HCT116 (cell line): ENCODE data around the gene CNNM4. TPM values are rescaled to one million over a fixed set of nuclear protein-coding genes. Genes with fewer than 3 reads are reported as not detected.

Source experiments
- ATAC-seq: fragments of 200-7000 bp; cut with Tn5 transposase; 2 replicates; pipeline ENCODE4 v1.9.1; 2020; ENCODE audit warnings: mild to moderate bottlenecking, moderate library complexity
- BruUV-seq: library from RNA; stranded (reverse); fragments of 400-500 nt; replicated peaks from 2 replicates; lab custom pipeline; 2021; lab: Mats Ljungman, UMichigan
- CTCF ChIA-PET: fragments of 300-600 bp; sonication (Branson Sonifier 250); formaldehyde crosslinking; loops from one replicate; lab custom pipeline; 2021; ENCODE audit warnings: antibody characterized with exemption; lab: Charles Lee
- POLR2A ChIA-PET: fragments of 300-600, 350-600 bp; sonication (Branson Sonifier 250); formaldehyde crosslinking; loops from one replicate; lab custom pipeline; 2021; ENCODE audit warnings: antibody characterized with exemption; lab: Charles Lee
- RAD21 ChIA-PET, 2 experiments: fragments of 300-600 bp; sonication (Branson Sonifier 250); formaldehyde crosslinking; loops; one replicate each; lab custom pipeline; 2023; ENCODE audit warnings: low total read pairs in 2 of 2; ENCODE audit not compliant: uncharacterized antibody in 2 of 2, unreplicated experiment in 2 of 2, low non-redundant PET in 1 of 2; lab: Charles Lee
- DNase-seq: peaks from one replicate; pipeline ENCODE4 v3.0.0-alpha.2; 2010; ENCODE audit warnings: low read depth, low spot score
- H2AFZ ChIP-seq: fragments of 200-600 bp; shearing (Covaris generic), sonication (generic); 2 replicates; pipeline ENCODE4 v1.6.1; 2017; ENCODE audit warnings: low read depth, mixed run types, mixed read lengths, antibody characterized with exemption, low read length; ENCODE audit not compliant: poor library complexity, severe bottlenecking
- H3K27ac ChIP-seq: 2 replicates; pipeline ENCODE4 v1.5.1; 2012; ENCODE audit warnings: low read depth, low read length
- H3K27me3 ChIP-seq: fragments of 200-600 bp; sonication (generic); 2 replicates; pipeline ENCODE4 v1.6.1; 2016; ENCODE audit warnings: mixed run types, low read length, mixed read lengths; ENCODE audit not compliant: insufficient read depth
- H3K36me3 ChIP-seq, 2 experiments: fragments of 200-500 bp in 1 of 2; fragments of 200-600 bp in 1 of 2; sonication (Bioruptor generic) in 1 of 2; sonication (generic) in 1 of 2; 2 replicates each; pipeline versions ENCODE4 v1.5.1 to v1.6.1; 2014 to 2016; ENCODE audit warnings: low read length in 2 of 2, inconsistent platforms in 1 of 2, mixed read lengths in 1 of 2, mixed run types in 1 of 2; ENCODE audit not compliant: insufficient read depth in 2 of 2, control insufficient read depth in 1 of 2
- H3K4me1 ChIP-seq, 2 experiments: fragments of 200-600 bp in 1 of 2; sonication (generic) in 1 of 2; 2 replicates each; pipeline versions ENCODE4 v1.5.1 to v1.6.1; 2012 to 2017; ENCODE audit warnings: low read length in 2 of 2, inconsistent platforms in 1 of 2, mild to moderate bottlenecking in 1 of 2, mixed read lengths in 1 of 2, mixed run types in 1 of 2, moderate library complexity in 1 of 2; ENCODE audit not compliant: insufficient read depth in 2 of 2, control insufficient read depth in 1 of 2
- H3K4me2 ChIP-seq: fragments of 200-600 bp; sonication (generic); 2 replicates; pipeline ENCODE4 v1.6.1; 2017; ENCODE audit warnings: mixed run types, low read length, mixed read lengths
- H3K4me3 ChIP-seq, 2 experiments: fragments of 200-600 bp in 1 of 2; sonication (generic) in 1 of 2; replicated peaks in 1 of 2; 2 replicates each; pipeline ENCODE4 v1.5.1; 2011 to 2016; ENCODE audit warnings: low read length in 2 of 2, control low read depth in 1 of 2, low read depth in 1 of 2, mild to moderate bottlenecking in 1 of 2, mixed read lengths in 1 of 2, mixed run types in 1 of 2
- H3K79me2 ChIP-seq: fragments of 200-600 bp; sonication (generic); 2 replicates; pipeline ENCODE4 v1.6.1; 2017; ENCODE audit warnings: mild to moderate bottlenecking, mixed run types, low read length, moderate library complexity, mixed read lengths; ENCODE audit not compliant: insufficient read depth
- H3K9ac ChIP-seq: fragments of 200-600 bp; sonication (generic); 2 replicates; pipeline ENCODE4 v1.6.1; 2016; ENCODE audit warnings: low read length, mixed read lengths
- H3K9me2 ChIP-seq: fragments of 200-600 bp; sonication (generic), shearing (Covaris generic); 2 replicates; pipeline ENCODE4 v1.6.1; 2017; ENCODE audit warnings: mixed run types, mild to moderate bottlenecking, moderate library complexity; ENCODE audit not compliant: insufficient read depth
- H3K9me3 ChIP-seq, 2 experiments: fragments of 200-500 bp in 1 of 2; fragments of 200-600 bp in 1 of 2; sonication (Bioruptor generic) in 1 of 2; sonication (generic) in 1 of 2; 2 replicates each; pipeline ENCODE4 v1.6.1; 2014 to 2017; ENCODE audit warnings: low read length in 2 of 2, mixed read lengths in 2 of 2, inconsistent platforms in 1 of 2, low read depth in 1 of 2, mild to moderate bottlenecking in 1 of 2, mixed run types in 1 of 2, moderate library complexity in 1 of 2; ENCODE audit not compliant: control insufficient read depth in 1 of 2, insufficient read depth in 1 of 2
- H4K20me1 ChIP-seq: fragments of 200-600 bp; sonication (generic), shearing (Covaris generic); 2 replicates; pipeline ENCODE4 v1.6.1; 2017; ENCODE audit warnings: mixed run types, mild to moderate bottlenecking, moderate library complexity; ENCODE audit not compliant: insufficient read depth
- CBX3 ChIP-seq: IDR thresholded peaks from 2 replicates; pipeline ENCODE4 v1.6.1; 2012; ENCODE audit warnings: low read depth
- CEBPB ChIP-seq: IDR thresholded peaks from 2 replicates; pipeline ENCODE4 v1.6.1; 2012; ENCODE audit warnings: low read depth
- CTCF ChIP-seq, 3 experiments: fragments of 200-600 bp in 1 of 3; sonication (generic) in 1 of 3; IDR thresholded peaks in 2 of 3; conservative IDR thresholded peaks in 1 of 3; 2 replicates each; pipeline ENCODE4 v1.5.1; 2012 to 2017; ENCODE audit warnings: low read depth in 2 of 3, low read length in 2 of 3, antibody characterized with exemption in 1 of 3, borderline replicate concordance in 1 of 3, control low read depth in 1 of 3, mild to moderate bottlenecking in 1 of 3, mixed read lengths in 1 of 3, mixed run types in 1 of 3, moderate library complexity in 1 of 3; ENCODE audit not compliant: insufficient read depth in 1 of 3
- EGR1 ChIP-seq: IDR thresholded peaks from 2 replicates; pipeline ENCODE4 v1.6.1; 2012; ENCODE audit warnings: low read depth
- ELF1 ChIP-seq: IDR thresholded peaks from 2 replicates; pipeline ENCODE4 v1.6.1; 2012; ENCODE audit warnings: low read depth, borderline replicate concordance
- EZH2phosphoT487 ChIP-seq: fragments of 200-600 bp; IDR thresholded peaks from 2 replicates; pipeline ENCODE4 v1.6.1; 2018; ENCODE audit warnings: antibody characterized with exemption, borderline replicate concordance
- FOSL1 ChIP-seq: IDR thresholded peaks from 2 replicates; pipeline ENCODE4 v1.6.1; 2012; ENCODE audit warnings: low read depth
- JUND ChIP-seq: IDR thresholded peaks from 2 replicates; pipeline ENCODE4 v1.6.1; 2012
- POLR2A ChIP-seq: IDR thresholded peaks from 2 replicates; pipeline ENCODE4 v1.7.0; 2011; ENCODE audit warnings: borderline replicate concordance; ENCODE audit not compliant: insufficient read depth, insufficient read length; ENCODE audit errors: extremely low read depth
- POLR2AphosphoS5 ChIP-seq: IDR thresholded peaks from 2 replicates; pipeline ENCODE4 v1.6.1; 2011; ENCODE audit warnings: mild to moderate bottlenecking, low read depth, low read length, moderate library complexity
- SIN3A ChIP-seq: IDR thresholded peaks from 2 replicates; pipeline ENCODE4 v1.6.1; 2012; ENCODE audit warnings: low read depth
- SP1 ChIP-seq: IDR thresholded peaks from 2 replicates; pipeline ENCODE4 v1.6.1; 2012; ENCODE audit warnings: low read depth
- TCF7L2 ChIP-seq: IDR thresholded peaks from 2 replicates; pipeline ENCODE4 v1.7.0; 2011; ENCODE audit warnings: borderline replicate concordance, inconsistent platforms; ENCODE audit not compliant: insufficient read depth, insufficient read length; ENCODE audit errors: extremely low read depth
- YY1 ChIP-seq: IDR thresholded peaks from 2 replicates; pipeline ENCODE4 v1.6.1; 2011; ENCODE audit warnings: low read length, low read depth, moderate library complexity, mild to moderate bottlenecking; ENCODE audit not compliant: insufficient replicate concordance; ENCODE audit errors: extremely low read depth
- ZFX ChIP-seq: fragments of 450-650 bp; IDR thresholded peaks from 2 replicates; pipeline ENCODE4 v1.6.1; 2017
- ZNF274 ChIP-seq: fragments of 200-500 bp; sonication (Bioruptor generic); IDR thresholded peaks from 2 replicates; pipeline ENCODE4 v1.6.1; 2014; ENCODE audit warnings: mild to moderate bottlenecking, low read depth, low read length, inconsistent platforms
- intact Hi-C: fragments of 100-400 bp; cut with micrococcal nuclease; formaldehyde crosslinking; loops from 2 replicates; pipeline ENCODE4 v1.10.0; 2022
- total RNA-seq: library from RNA; stranded (reverse); gene quantifications from one replicate; pipeline ENCODE4 v1.2.1, GENCODE V29; 2021; ENCODE audit not compliant: unreplicated experiment
- TF ChIP-seq, protein P1 (sequence below): IDR thresholded peaks from 2 replicates; pipeline ENCODE4 v1.6.1; 2012
- TF ChIP-seq, protein P2 (sequence below): IDR thresholded peaks from 2 replicates; pipeline ENCODE4 v1.6.1; 2012
- TF ChIP-seq, protein P3 (sequence below): IDR thresholded peaks from 2 replicates; pipeline ENCODE4 v1.6.1; 2011; ENCODE audit warnings: mild to moderate bottlenecking, low read length, moderate library complexity; ENCODE audit not compliant: insufficient replicate concordance; ENCODE audit errors: extremely low read depth

The CNNM4 gene
- total RNA-seq, 1 experiment from 2014 or later: 7.9 TPM

GRCh38 chr2:96817882-96818281 is 57.2 kb downstream of the CNNM4 start (continued):
- no peak for TF ChIP-seq CTCF (IDR thresholded peaks at IDR 0.05 in 2 of 3, conservative IDR thresholded peaks at IDR 0.05 in 1 of 3; ENCODE audit: borderline replicate concordance in 1 of 3, insufficient read depth in 1 of 3, low read depth in 2 of 3, low read length in 2 of 3)

DNA sequence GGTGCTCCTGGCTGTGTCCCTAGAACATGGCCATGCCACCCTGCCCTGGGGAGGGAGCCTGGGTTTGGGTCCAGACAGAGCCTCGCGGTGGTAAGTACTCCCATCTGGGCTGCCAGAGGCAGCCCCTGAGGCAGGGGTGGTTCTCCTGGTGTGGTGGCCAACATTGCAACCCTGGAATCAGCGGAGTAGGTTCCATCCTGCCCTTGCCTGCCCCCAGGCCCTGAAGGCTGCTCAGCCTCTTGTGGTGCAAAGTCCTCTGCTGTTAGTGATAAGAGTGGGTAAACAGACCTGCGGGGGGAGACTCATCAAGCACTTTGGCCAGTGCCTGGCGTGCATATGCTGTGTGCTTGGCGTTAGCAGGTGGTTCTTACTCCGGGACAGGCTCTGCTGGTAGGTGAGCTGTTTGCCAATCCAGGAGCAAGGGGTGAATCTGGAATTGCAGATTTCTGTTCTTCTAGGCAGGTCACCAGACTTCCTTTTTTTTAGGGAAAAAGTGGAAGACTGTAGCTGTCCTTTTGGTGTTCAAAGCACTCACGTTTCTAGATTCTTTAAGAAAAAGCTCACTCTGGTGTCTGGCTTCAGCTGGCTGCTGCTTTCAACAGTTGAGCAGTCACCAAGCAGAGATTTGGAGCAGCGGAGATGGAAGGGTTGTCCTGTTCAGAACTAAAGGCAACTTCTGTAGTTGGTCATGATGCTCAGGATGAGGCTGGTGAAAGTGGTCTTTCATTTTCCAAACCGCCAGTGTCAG is 58.6 kb downstream of the CNNM4 start:
- no peak overlapping the region for H2AFZ ChIP-seq
- intact Hi-C loops: no loop called here
- peaks cover 66% of the 10 kb centered on the region for H3K79me2 ChIP-seq
- no peaks in the 10 kb centered on the region for H3K9me2 ChIP-seq
- ATAC-seq (no peak), DNase-seq (no peak)
- no peak overlapping the region for H3K9ac ChIP-seq
- no peaks in the 10 kb centered on the region for H3K9me3 ChIP-seq
- no peaks in the 10 kb centered on the region for H3K27me3 ChIP-seq
- RAD21 ChIA-PET: no interaction called here
- peaks cover 3 to 9% of the 10 kb centered on the region in 2 experiments; a peak in 2 of 4 replicates for H3K36me3 ChIP-seq
- no peak overlapping the region for H3K4me3 ChIP-seq
- TF ChIP-seq POLR2AphosphoS5 (no peak), POLR2A (no peak), SP1 (no peak), CEBPB (no peak), EZH2phosphoT487 (no peak), ZNF274 (no peak), SIN3A (no peak), TCF7L2 (no peak), EGR1 (no peak), YY1 (no peak), JUND (no peak), FOSL1 (no peak), CBX3 (no peak), ELF1 (no peak), ZFX (no peak)
- TF ChIP-seq, protein P1, sequence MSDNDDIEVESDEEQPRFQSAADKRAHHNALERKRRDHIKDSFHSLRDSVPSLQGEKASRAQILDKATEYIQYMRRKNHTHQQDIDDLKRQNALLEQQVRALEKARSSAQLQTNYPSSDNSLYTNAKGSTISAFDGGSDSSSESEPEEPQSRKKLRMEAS: no peak
- TF ChIP-seq, protein P2, sequence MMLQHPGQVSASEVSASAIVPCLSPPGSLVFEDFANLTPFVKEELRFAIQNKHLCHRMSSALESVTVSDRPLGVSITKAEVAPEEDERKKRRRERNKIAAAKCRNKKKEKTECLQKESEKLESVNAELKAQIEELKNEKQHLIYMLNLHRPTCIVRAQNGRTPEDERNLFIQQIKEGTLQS: no peak
- TF ChIP-seq, protein P3, sequence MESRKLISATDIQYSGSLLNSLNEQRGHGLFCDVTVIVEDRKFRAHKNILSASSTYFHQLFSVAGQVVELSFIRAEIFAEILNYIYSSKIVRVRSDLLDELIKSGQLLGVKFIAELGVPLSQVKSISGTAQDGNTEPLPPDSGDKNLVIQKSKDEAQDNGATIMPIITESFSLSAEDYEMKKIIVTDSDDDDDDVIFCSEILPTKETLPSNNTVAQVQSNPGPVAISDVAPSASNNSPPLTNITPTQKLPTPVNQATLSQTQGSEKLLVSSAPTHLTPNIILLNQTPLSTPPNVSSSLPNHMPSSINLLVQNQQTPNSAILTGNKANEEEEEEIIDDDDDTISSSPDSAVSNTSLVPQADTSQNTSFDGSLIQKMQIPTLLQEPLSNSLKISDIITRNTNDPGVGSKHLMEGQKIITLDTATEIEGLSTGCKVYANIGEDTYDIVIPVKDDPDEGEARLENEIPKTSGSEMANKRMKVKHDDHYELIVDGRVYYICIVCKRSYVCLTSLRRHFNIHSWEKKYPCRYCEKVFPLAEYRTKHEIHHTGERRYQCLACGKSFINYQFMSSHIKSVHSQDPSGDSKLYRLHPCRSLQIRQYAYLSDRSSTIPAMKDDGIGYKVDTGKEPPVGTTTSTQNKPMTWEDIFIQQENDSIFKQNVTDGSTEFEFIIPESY: no peak
- CTCF ChIA-PET: no interaction called here
- POLR2A ChIA-PET: no interaction called here
- H3K4me1 ChIP-seq: peaks cover 11 to 21% of the 10 kb centered on the region in 2 experiments
- no TSS peak for BruUV-seq
- H3K27ac ChIP-seq: no peak overlapping the region
- H4K20me1 ChIP-seq: no peaks in the 10 kb centered on the region
- H3K4me2 ChIP-seq: no peak overlapping the region
